Activated CD4-positive, alpha-beta memory T cell treated with anti-CD3 and anti-CD28 coated beads for 36 hours (primary cell): Measurements from ENCODE around the gene ARAP3. TPM values are rescaled to one million over a fixed set of nuclear protein-coding genes. Genes with fewer than 3 reads are reported as not detected.

Experiments
- CTCF ChIA-PET: fragments of 350-600 bp; sonication (Branson Sonifier 250); formaldehyde crosslinking; loops from one replicate; lab custom pipeline; 2021; ENCODE audit warnings: antibody characterized with exemption, inconsistent platforms; lab: Charles Lee
- POLR2A ChIA-PET: fragments of 350-600 bp; sonication (Branson Sonifier 250); formaldehyde crosslinking; loops from one replicate; lab custom pipeline; 2021; ENCODE audit warnings: antibody characterized with exemption; lab: Charles Lee
- DNase-seq: peaks from one replicate; pipeline ENCODE4 v3.0.0-alpha.2; 2020
- H3K27ac Mint-ChIP-seq: one replicate; pipeline ENCODE4 v1.8.0; 2021; ENCODE audit warnings: mixed read lengths
- H3K27me3 Mint-ChIP-seq: one replicate; pipeline ENCODE4 v1.8.0; 2021; ENCODE audit warnings: mixed read lengths
- H3K36me3 Mint-ChIP-seq: one replicate; pipeline ENCODE4 v1.8.0; 2021; ENCODE audit warnings: mixed read lengths
- H3K4me1 Mint-ChIP-seq: one replicate; pipeline ENCODE4 v1.8.0; 2021; ENCODE audit warnings: low read depth, mixed read lengths
- H3K4me3 Mint-ChIP-seq: one replicate; pipeline ENCODE4 v1.8.0; 2021; ENCODE audit warnings: mild to moderate bottlenecking, mixed read lengths
- H3K9me3 Mint-ChIP-seq: one replicate; pipeline ENCODE4 v1.8.0; 2021; ENCODE audit warnings: mixed read lengths
- intact Hi-C: fragments of 100-400 bp; cut with micrococcal nuclease; formaldehyde crosslinking; loops from one replicate; pipeline ENCODE4 v1.15.1; 2023
- total RNA-seq, 2 experiments: library from RNA; stranded (reverse); gene quantifications; one replicate each; pipeline ENCODE4 v1.2.3, GENCODE V29; 2021

The ARAP3 gene
- total RNA-seq, 2 experiments from 2014 or later: 5.1 to 5.2 TPM

- no peak for DNase-seq
- H3K4me3 Mint-ChIP-seq: no peak overlapping the region
Measured at GRCh38 chr5:141665995-141666940, 15.8 kb downstream of the ARAP3 start.

DNA sequence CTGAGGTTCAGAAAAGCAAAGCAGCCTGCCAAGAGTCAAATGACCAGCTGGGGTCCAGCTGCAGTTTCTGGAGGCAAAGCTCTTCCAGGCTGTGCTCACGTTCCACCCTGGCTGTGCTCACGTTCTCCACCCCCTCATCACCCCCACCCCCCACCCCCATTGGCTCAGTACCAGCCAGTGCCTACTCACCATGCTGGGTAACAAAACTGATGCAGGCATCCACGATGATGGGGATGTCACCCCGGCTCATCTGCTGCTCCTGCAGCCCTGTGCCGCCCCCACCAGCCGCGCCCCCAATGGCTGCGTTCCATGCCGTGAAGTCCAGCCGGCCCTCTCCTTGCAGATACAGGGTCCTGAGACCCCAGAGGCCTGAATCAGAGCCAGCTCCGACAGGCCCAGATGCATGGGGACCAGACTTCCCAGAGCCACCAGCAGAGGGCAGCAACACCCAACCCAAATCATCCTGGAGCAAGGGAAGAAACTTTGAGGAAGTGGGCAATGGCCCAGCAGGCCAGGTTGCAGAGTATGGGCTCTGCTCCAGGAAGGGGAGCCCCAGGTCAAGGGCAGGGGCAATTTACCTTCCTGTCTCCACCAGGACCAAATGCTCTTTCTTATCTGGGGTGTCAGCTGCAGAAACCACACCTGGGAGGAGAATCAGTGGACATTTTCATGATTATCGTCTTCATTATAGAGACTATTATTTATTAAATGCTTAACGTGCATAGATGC is 17.1 kb downstream of the ARAP3 start:
- no peak overlapping the region for H3K27ac Mint-ChIP-seq
- peaks cover 4% of the 10 kb centered on the region for H3K4me1 Mint-ChIP-seq
- intact Hi-C loops: loop anchor here (1.0 to 5.0 kb wide), 3 partner anchors 28 to 214 kb away; no protein-coding TSS in a partner anchor
- H3K4me3 Mint-ChIP-seq: no peak overlapping the region
- H3K9me3 Mint-ChIP-seq: no peaks in the 10 kb centered on the region
- DNase-seq: peak; percentile 85
- H3K36me3 Mint-ChIP-seq: no peaks in the 10 kb centered on the region
- POLR2A ChIA-PET: no interaction called here
- H3K27me3 Mint-ChIP-seq: no peaks in the 10 kb centered on the region
- CTCF ChIA-PET: interaction anchor here (0.6 to 4.1 kb wide), 26 partner anchors 8 to 645 kb away, joined by 3 to 59 read pairs (median 4); partner anchors contain the start of genes DELE1, DIAPH1, FCHSD1 and PCDH1

More at GRCh38 chr5:141665995-141666940, 15.8 kb downstream of the ARAP3 start:
- CTCF ChIA-PET: interaction anchor here (1.3 to 4.1 kb wide), 4 partner anchors 74 to 293 kb away, joined by 3 to 59 read pairs (median 26); partner anchors contain the start of genes PCDH1 and PCDH12
- H3K27me3 Mint-ChIP-seq: no peaks in the 10 kb centered on the region
- peaks cover 4% of the 10 kb centered on the region for H3K4me1 Mint-ChIP-seq
- no peak overlapping the region for H3K27ac Mint-ChIP-seq
- POLR2A ChIA-PET: no interaction called here
- no peaks in the 10 kb centered on the region for H3K9me3 Mint-ChIP-seq
- H3K36me3 Mint-ChIP-seq: no peaks in the 10 kb centered on the region
- intact Hi-C loops: loop anchor here (1.0 to 5.0 kb wide), 3 partner anchors 27 to 213 kb away; no protein-coding TSS in a partner anchor

GRCh38 chr5:141663506-141663905 is 18.5 kb downstream of the ARAP3 start:
- no peaks in the 10 kb centered on the region for H3K9me3 Mint-ChIP-seq
- CTCF ChIA-PET: interaction anchor here (0.5 to 4.1 kb wide), 11 partner anchors 9 to 296 kb away, joined by 3 to 59 read pairs (median 5); partner anchors contain the start of genes DELE1, FCHSD1, PCDH1 and PCDH12
- no peak overlapping the region for H3K4me3 Mint-ChIP-seq
- no peak for DNase-seq
- POLR2A ChIA-PET: no interaction called here
- no peak overlapping the region for H3K27ac Mint-ChIP-seq
- H3K27me3 Mint-ChIP-seq: no peaks in the 10 kb centered on the region
- H3K36me3 Mint-ChIP-seq: no peaks in the 10 kb centered on the region
- intact Hi-C loops: no loop called here
- H3K4me1 Mint-ChIP-seq: peaks cover 4% of the 10 kb centered on the region

DNA sequence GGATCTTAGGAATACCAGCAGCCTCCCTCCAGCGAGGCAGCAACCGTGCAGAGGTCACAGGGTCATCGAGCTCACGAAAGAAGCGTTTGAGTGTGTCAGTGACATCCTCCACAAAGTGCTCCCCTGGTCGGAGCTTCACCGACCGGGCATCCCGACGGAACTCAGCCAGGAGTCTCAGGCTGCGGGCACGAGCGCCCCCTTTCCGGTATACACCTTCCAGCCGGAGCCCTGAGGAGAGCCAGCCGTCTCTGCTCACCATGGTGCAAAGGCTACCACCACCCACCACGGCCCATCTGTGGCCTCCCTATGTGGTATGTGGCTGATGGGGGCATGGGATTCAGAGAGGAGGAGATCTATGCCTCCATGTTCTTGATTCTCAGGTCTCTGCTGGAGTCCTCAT is 20.0 kb downstream of the ARAP3 start:
- no peak for DNase-seq
- no peaks in the 10 kb centered on the region for H3K36me3 Mint-ChIP-seq
- CTCF ChIA-PET: interaction anchor here (1.7 kb wide), 1 partner anchor 299 kb away, joined by 7 read pairs; no protein-coding TSS in a partner anchor
- no peak overlapping the region for H3K4me3 Mint-ChIP-seq
- POLR2A ChIA-PET: no interaction called here
- no peaks in the 10 kb centered on the region for H3K27me3 Mint-ChIP-seq
- intact Hi-C loops: no loop called here
- no peak overlapping the region for H3K27ac Mint-ChIP-seq
- no peaks in the 10 kb centered on the region for H3K9me3 Mint-ChIP-seq
- peaks cover 4% of the 10 kb centered on the region for H3K4me1 Mint-ChIP-seq

GRCh38 chr5:141657937-141658545 is 24.0 kb downstream of the ARAP3 start:
- Mint-ChIP-seq H3K36me3 (no peaks in the 10 kb centered on the region), H3K9me3 (no peaks in the 10 kb centered on the region), H3K4me1 (no peaks in the 10 kb centered on the region), H3K27ac (no peak overlapping the region), H3K4me3 (no peak overlapping the region), H3K27me3 (no peaks in the 10 kb centered on the region)
- CTCF ChIA-PET: interaction anchor here (0.9 to 2.0 kb wide), 6 partner anchors 11 to 303 kb away, joined by 3 to 7 read pairs (median 4); no protein-coding TSS in a partner anchor
- intact Hi-C loops: no loop called here
- POLR2A ChIA-PET: interaction anchor here (0.9 to 1.2 kb wide), 2 partner anchors 20 to 35 kb away, joined by 3 read pairs; no protein-coding TSS in a partner anchor
- peak; percentile 45 for DNase-seq

- Mint-ChIP-seq H3K27me3 (no peaks in the 10 kb centered on the region), H3K4me1 (peaks cover 3% of the 10 kb centered on the region)
- POLR2A ChIA-PET: interaction anchor here (0.9 to 1.2 kb wide), 2 partner anchors 20 to 36 kb away, joined by 3 read pairs; no protein-coding TSS in a partner anchor
Measured at GRCh38 chr5:141657404-141657803, 24.6 kb downstream of the ARAP3 start.

DNA sequence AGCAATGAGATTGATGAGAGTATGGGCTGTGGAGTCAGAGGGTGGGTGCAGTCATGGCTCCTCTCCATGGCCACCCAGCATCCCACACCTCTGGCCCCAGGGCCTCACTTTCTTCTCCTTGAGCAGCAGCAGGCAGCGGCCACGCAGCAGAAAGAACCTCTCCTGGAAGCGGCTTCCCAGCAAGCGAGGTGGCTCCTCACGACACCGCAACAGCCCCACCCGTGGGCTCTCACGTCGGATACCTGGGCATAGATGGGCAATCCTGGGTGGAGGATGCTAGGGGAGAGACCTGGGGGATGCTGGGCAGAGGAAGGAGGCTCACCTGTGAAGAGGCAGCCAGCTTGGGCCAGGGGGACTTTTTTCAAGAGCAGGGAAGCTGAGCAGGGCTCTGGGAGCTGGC is 25.6 kb downstream of the ARAP3 start:
- H3K4me3 Mint-ChIP-seq: no peak overlapping the region
- intact Hi-C loops: no loop called here
- DNase-seq: no peak
- POLR2A ChIA-PET: no interaction called here
- H3K9me3 Mint-ChIP-seq: no peaks in the 10 kb centered on the region
- H3K4me1 Mint-ChIP-seq: peaks cover 9% of the 10 kb centered on the region
- no peak overlapping the region for H3K27ac Mint-ChIP-seq
- no peaks in the 10 kb centered on the region for H3K36me3 Mint-ChIP-seq
- no peaks in the 10 kb centered on the region for H3K27me3 Mint-ChIP-seq
- CTCF ChIA-PET: no interaction called here

More at GRCh38 chr5:141657404-141657803, 24.6 kb downstream of the ARAP3 start:
- CTCF ChIA-PET: interaction anchor here (0.9 to 1.9 kb wide), 2 partner anchors 12 to 93 kb away, joined by 3 to 4 read pairs; no protein-coding TSS in a partner anchor
- H3K9me3 Mint-ChIP-seq: no peaks in the 10 kb centered on the region
- H3K27ac Mint-ChIP-seq: no peak overlapping the region
- DNase-seq: no peak
- intact Hi-C loops: no loop called here
- no peaks in the 10 kb centered on the region for H3K36me3 Mint-ChIP-seq
- no peak overlapping the region for H3K4me3 Mint-ChIP-seq

- H3K9me3 Mint-ChIP-seq: no peaks in the 10 kb centered on the region
- intact Hi-C loops: no loop called here
- no peak for DNase-seq
- H3K36me3 Mint-ChIP-seq: no peaks in the 10 kb centered on the region
- H3K27ac Mint-ChIP-seq: no peak overlapping the region
- peaks cover 15% of the 10 kb centered on the region for H3K4me1 Mint-ChIP-seq
- H3K27me3 Mint-ChIP-seq: no peaks in the 10 kb centered on the region
- POLR2A ChIA-PET: no interaction called here
- CTCF ChIA-PET: interaction anchor here (1.6 kb wide), 1 partner anchor 8 kb away, joined by 5 read pairs; no protein-coding TSS in a partner anchor
- H3K4me3 Mint-ChIP-seq: no peak overlapping the region
Measured at GRCh38 chr5:141655020-141655419, 27.0 kb downstream of the ARAP3 start.

- no peak overlapping the region for H3K27ac Mint-ChIP-seq
Measured at GRCh38 chr5:141654298-141654697, 27.7 kb downstream of the ARAP3 start.

GRCh38 chr5:141651728-141652105 is 30.3 kb downstream of the ARAP3 start:
- intact Hi-C loops: loop anchor here (1.0 kb wide), 3 partner anchors 9 to 32 kb away; partner anchors contain the start of genes HDAC3 and RELL2
- H3K4me1 Mint-ChIP-seq: peaks cover 22% of the 10 kb centered on the region
- POLR2A ChIA-PET: interaction anchor here (1.4 to 3.4 kb wide), 2 partner anchors 14 to 60 kb away, joined by 3 to 32 read pairs; partner anchors contain the start of genes HDAC3 and RELL2

More at GRCh38 chr5:141654298-141654697, 27.7 kb downstream of the ARAP3 start:
- Mint-ChIP-seq H3K4me3 (no peak overlapping the region), H3K9me3 (no peaks in the 10 kb centered on the region), H3K27me3 (no peaks in the 10 kb centered on the region), H3K36me3 (no peaks in the 10 kb centered on the region), H3K4me1 (peaks cover 22% of the 10 kb centered on the region)
- intact Hi-C loops: no loop called here
- ChIA-PET POLR2A (no interaction called here), CTCF (interaction anchor here (1.6 kb wide), 1 partner anchor 9 kb away, joined by 5 read pairs; no protein-coding TSS in a partner anchor)
- DNase-seq: no peak

More at GRCh38 chr5:141651728-141652105, 30.3 kb downstream of the ARAP3 start:
- Mint-ChIP-seq H3K9me3 (no peaks in the 10 kb centered on the region), H3K27ac (peak overlapping the region; percentile 54), H3K36me3 (peaks cover 2% of the 10 kb centered on the region), H3K27me3 (no peaks in the 10 kb centered on the region), H3K4me3 (peak overlapping the region; percentile 96)
- DNase-seq: no peak
- CTCF ChIA-PET: interaction anchor here (0.6 to 2.8 kb wide), 8 partner anchors 9 to 309 kb away, joined by 3 to 15 read pairs (median 8); no protein-coding TSS in a partner anchor
